HEK293 (cell line): Measurements from ENCODE around the gene DCAF6.
A peak's percentile ranks its signal among the peaks of the same experiment; 100 is the strongest.
"Not testable (repeated sequence)": the region's sequence is repeated elsewhere in the genome, so short reads cannot be mapped to it uniquely, and the experiment has no call there.

Experiments
- CTCF ChIA-PET: fragments of 350-600 bp; formaldehyde crosslinking; extraction: SDS; loops from one replicate; lab custom pipeline; 2021; ENCODE audit warnings: antibody characterized with exemption; lab: Yijun Ruan, JAX
- POLR2A ChIA-PET: fragments of 300-600 bp; formaldehyde crosslinking; extraction: SDS; loops from one replicate; lab custom pipeline; 2020; ENCODE audit warnings: antibody characterized with exemption, inconsistent platforms; lab: Yijun Ruan, JAX
- H3K27ac ChIP-seq: fragments of 200-500 bp; sonication (Bioruptor generic); 2 replicates; pipeline ENCODE4 v1.5.1; 2014; ENCODE audit warnings: low read depth, low read length, control low read depth, inconsistent platforms; ENCODE audit errors: extremely low read depth
- H3K36me3 ChIP-seq, 2 experiments: fragments of 200-500 bp in 1 of 2; sonication (Bioruptor generic) in 1 of 2; 1 replicate in 1 of 2; 2 replicates in 1 of 2; pipeline ENCODE4 v1.5.1; 2014 to 2017; ENCODE audit warnings: inconsistent platforms in 2 of 2, low read length in 2 of 2; ENCODE audit not compliant: control insufficient read depth in 2 of 2, insufficient read depth in 1 of 2
- H3K4me1 ChIP-seq: fragments of 200-500 bp; sonication (Bioruptor generic); 2 replicates; pipeline ENCODE4 v1.5.1; 2014; ENCODE audit warnings: mild to moderate bottlenecking, low read length, inconsistent platforms; ENCODE audit not compliant: control insufficient read depth, insufficient read depth
- H3K4me3 ChIP-seq: 2 replicates; pipeline ENCODE4 v1.5.1; 2011; ENCODE audit warnings: low read depth, mild to moderate bottlenecking, control low read depth, low read length, moderate library complexity
- H3K9me3 ChIP-seq: fragments of 200-500 bp; sonication (Bioruptor generic); 2 replicates; pipeline ENCODE4 v1.5.1; 2014; ENCODE audit warnings: low read depth, low read length, inconsistent platforms; ENCODE audit not compliant: control insufficient read depth, insufficient read depth
- KLF1 ChIP-seq: fragments of 450-650 bp; formaldehyde crosslinking; IDR thresholded peaks from 2 replicates; pipeline ENCODE4 v1.5.1; 2016; ENCODE audit warnings: missing biosample characterization, missing genetic modification characterization
- KLF10 ChIP-seq: fragments of 450-650 bp; IDR thresholded peaks from 2 replicates; pipeline ENCODE4 v1.5.1; 2018; ENCODE audit warnings: missing biosample characterization, mild to moderate bottlenecking, missing genetic modification characterization
- PRDM1 ChIP-seq: fragments of 450-650 bp; formaldehyde crosslinking; IDR thresholded peaks from 2 replicates; pipeline ENCODE4; 2016; ENCODE audit warnings: missing biosample characterization, missing genetic modification characterization
- REPIN1 ChIP-seq: fragments of 450-650 bp; formaldehyde crosslinking; IDR thresholded peaks from 2 replicates; pipeline ENCODE4 v1.5.1; 2017; ENCODE audit warnings: missing biosample characterization, missing genetic modification characterization, low read depth
- ZFHX2 ChIP-seq: fragments of 450-650 bp; formaldehyde crosslinking; conservative IDR thresholded peaks from 2 replicates; pipeline ENCODE4 v1.5.1; 2016; ENCODE audit warnings: missing biosample characterization, missing genetic modification characterization
- ZFP3 ChIP-seq: fragments of 450-650 bp; formaldehyde crosslinking; IDR thresholded peaks from 2 replicates; pipeline ENCODE4 v1.5.1; 2016; ENCODE audit warnings: low read depth, missing biosample characterization, missing genetic modification characterization
- ZIC2 ChIP-seq: fragments of 450-650 bp; formaldehyde crosslinking; IDR thresholded peaks from 2 replicates; pipeline ENCODE4 v1.5.1; 2016; ENCODE audit warnings: missing biosample characterization, missing genetic modification characterization
- ZNF16 ChIP-seq: fragments of 450-650 bp; formaldehyde crosslinking; IDR thresholded peaks from 2 replicates; pipeline ENCODE4 v1.5.1; 2016; ENCODE audit warnings: low read depth, missing biosample characterization, missing genetic modification characterization
- ZNF169 ChIP-seq: fragments of 450-650 bp; formaldehyde crosslinking; IDR thresholded peaks from 2 replicates; pipeline ENCODE4 v1.5.1; 2016; ENCODE audit warnings: missing biosample characterization, missing genetic modification characterization
- ZNF174 ChIP-seq: fragments of 450-650 bp; formaldehyde crosslinking; IDR thresholded peaks from 2 replicates; pipeline ENCODE4 v1.5.0; 2017; ENCODE audit warnings: missing biosample characterization, mild to moderate bottlenecking, missing genetic modification characterization
- ZNF2 ChIP-seq: fragments of 450-650 bp; formaldehyde crosslinking; IDR thresholded peaks from 2 replicates; pipeline ENCODE4 v1.5.1; 2016; ENCODE audit warnings: missing biosample characterization, missing genetic modification characterization
- ZNF521 ChIP-seq: fragments of 450-650 bp; formaldehyde crosslinking; IDR thresholded peaks from 2 replicates; pipeline ENCODE4 v1.5.1; 2017; ENCODE audit warnings: missing biosample characterization, mild to moderate bottlenecking, missing genetic modification characterization
- ZNF600 ChIP-seq: fragments of 450-650 bp; formaldehyde crosslinking; IDR thresholded peaks from 2 replicates; pipeline ENCODE4 v1.5.1; 2016; ENCODE audit warnings: missing biosample characterization, missing genetic modification characterization
- ZNF621 ChIP-seq: fragments of 450-650 bp; formaldehyde crosslinking; IDR thresholded peaks from 2 replicates; pipeline ENCODE4 v1.5.1; 2017; ENCODE audit warnings: missing biosample characterization, missing genetic modification characterization
- ZNF629 ChIP-seq: fragments of 450-650 bp; formaldehyde crosslinking; IDR thresholded peaks from 2 replicates; pipeline ENCODE4 v1.5.1; 2017; ENCODE audit warnings: missing biosample characterization, missing genetic modification characterization
- ZSCAN16 ChIP-seq: fragments of 450-650 bp; formaldehyde crosslinking; IDR thresholded peaks from 2 replicates; pipeline ENCODE4 v1.5.1; 2016; ENCODE audit warnings: missing biosample characterization, missing genetic modification characterization
- TF ChIP-seq, protein P1 (sequence below): fragments of 450-650 bp; formaldehyde crosslinking; IDR thresholded peaks from 2 replicates; pipeline ENCODE4 v1.5.1; 2016; ENCODE audit warnings: missing biosample characterization, missing genetic modification characterization
- TF ChIP-seq, protein P2 (sequence below): fragments of 450-650 bp; formaldehyde crosslinking; IDR thresholded peaks from 2 replicates; pipeline ENCODE4 v1.5.1; 2016; ENCODE audit warnings: missing biosample characterization, missing genetic modification characterization, borderline replicate concordance

The DCAF6 gene

DNA sequence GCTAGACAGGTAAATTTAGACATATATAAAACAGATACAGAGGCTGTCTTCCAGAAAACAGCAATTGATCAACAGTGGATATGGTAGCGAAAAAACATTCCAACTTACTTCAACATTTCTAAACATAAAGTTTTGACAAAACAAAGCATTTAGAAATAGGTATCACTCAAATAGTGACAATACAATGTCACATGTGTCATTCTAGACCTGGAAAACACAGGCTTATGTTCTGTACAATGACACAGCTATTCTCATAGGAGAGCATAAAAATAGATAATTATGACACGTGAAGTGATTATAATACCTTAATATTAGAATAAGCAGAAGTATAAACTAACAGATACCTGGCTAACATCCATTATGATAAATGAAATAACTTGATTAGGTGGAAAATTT lies 8.0 kb upstream of the DCAF6 start:
- Histone ChIP-seq H3K9me3 (no peaks in the 10 kb centered on the region), H3K4me1 (peaks cover 8% of the 10 kb centered on the region), H3K4me3 (no peak overlapping the region), H3K27ac (no peak overlapping the region), H3K36me3 (no peaks in the 10 kb centered on the region)
- ChIA-PET POLR2A (interaction anchor here (3.7 kb wide), 1 partner anchor 8 kb away, joined by 37 read pairs; the partner anchor contains the start of genes DCAF6 and MPC2), CTCF (interaction anchor here (0.6 kb wide), 1 partner anchor 147 kb away, joined by 3 read pairs; no protein-coding TSS in a partner anchor)
- no peak for TF ChIP-seq ZNF629 (tag by site-specific recombination)
- TF ChIP-seq ZNF621 (tag by site-specific recombination) = no peak
- no peak for TF ChIP-seq ZSCAN16 (tag by site-specific recombination)
- TF ChIP-seq ZNF16 = no peak
- TF ChIP-seq ZNF521 (tag by site-specific recombination) = no peak
- no peak for TF ChIP-seq REPIN1 (tag by site-specific recombination)
- no peak for TF ChIP-seq PRDM1 (tag by site-specific recombination)
- no peak for TF ChIP-seq ZNF174 (tag by site-specific recombination)
- no peak for TF ChIP-seq ZFP3 (tag by site-specific recombination)
- no peak for TF ChIP-seq ZNF2 (tag by site-specific recombination)
- TF ChIP-seq, protein P1, sequence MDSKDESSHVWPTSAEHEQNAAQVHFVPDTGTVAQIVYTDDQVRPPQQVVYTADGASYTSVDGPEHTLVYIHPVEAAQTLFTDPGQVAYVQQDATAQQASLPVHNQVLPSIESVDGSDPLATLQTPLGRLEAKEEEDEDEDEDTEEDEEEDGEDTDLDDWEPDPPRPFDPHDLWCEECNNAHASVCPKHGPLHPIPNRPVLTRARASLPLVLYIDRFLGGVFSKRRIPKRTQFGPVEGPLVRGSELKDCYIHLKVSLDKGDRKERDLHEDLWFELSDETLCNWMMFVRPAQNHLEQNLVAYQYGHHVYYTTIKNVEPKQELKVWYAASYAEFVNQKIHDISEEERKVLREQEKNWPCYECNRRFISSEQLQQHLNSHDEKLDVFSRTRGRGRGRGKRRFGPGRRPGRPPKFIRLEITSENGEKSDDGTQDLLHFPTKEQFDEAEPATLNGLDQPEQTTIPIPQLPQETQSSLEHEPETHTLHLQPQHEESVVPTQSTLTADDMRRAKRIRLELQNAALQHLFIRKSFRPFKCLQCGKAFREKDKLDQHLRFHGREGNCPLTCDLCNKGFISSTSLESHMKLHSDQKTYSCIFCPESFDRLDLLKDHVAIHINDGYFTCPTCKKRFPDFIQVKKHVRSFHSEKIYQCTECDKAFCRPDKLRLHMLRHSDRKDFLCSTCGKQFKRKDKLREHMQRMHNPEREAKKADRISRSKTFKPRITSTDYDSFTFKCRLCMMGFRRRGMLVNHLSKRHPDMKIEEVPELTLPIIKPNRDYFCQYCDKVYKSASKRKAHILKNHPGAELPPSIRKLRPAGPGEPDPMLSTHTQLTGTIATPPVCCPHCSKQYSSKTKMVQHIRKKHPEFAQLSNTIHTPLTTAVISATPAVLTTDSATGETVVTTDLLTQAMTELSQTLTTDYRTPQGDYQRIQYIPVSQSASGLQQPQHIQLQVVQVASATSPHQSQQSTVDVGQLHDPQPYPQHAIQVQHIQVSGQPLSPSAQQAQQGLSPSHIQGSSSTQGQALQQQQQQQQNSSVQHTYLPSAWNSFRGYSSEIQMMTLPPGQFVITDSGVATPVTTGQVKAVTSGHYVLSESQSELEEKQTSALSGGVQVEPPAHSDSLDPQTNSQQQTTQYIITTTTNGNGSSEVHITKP (tag by site-specific recombination) = no peak
- TF ChIP-seq ZFHX2 (tag by site-specific recombination) = no peak
- TF ChIP-seq ZIC2 (tag by site-specific recombination) = no peak
- TF ChIP-seq KLF10 = no peak
- TF ChIP-seq, protein P2, sequence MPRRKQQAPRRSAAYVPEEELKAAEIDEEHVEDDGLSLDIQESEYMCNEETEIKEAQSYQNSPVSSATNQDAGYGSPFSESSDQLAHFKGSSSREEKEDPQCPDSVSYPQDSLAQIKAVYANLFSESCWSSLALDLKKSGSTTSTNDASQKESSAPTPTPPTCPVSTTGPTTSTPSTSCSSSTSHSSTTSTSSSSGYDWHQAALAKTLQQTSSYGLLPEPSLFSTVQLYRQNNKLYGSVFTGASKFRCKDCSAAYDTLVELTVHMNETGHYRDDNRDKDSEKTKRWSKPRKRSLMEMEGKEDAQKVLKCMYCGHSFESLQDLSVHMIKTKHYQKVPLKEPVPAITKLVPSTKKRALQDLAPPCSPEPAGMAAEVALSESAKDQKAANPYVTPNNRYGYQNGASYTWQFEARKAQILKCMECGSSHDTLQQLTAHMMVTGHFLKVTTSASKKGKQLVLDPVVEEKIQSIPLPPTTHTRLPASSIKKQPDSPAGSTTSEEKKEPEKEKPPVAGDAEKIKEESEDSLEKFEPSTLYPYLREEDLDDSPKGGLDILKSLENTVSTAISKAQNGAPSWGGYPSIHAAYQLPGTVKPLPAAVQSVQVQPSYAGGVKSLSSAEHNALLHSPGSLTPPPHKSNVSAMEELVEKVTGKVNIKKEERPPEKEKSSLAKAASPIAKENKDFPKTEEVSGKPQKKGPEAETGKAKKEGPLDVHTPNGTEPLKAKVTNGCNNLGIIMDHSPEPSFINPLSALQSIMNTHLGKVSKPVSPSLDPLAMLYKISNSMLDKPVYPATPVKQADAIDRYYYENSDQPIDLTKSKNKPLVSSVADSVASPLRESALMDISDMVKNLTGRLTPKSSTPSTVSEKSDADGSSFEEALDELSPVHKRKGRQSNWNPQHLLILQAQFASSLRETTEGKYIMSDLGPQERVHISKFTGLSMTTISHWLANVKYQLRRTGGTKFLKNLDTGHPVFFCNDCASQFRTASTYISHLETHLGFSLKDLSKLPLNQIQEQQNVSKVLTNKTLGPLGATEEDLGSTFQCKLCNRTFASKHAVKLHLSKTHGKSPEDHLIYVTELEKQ (tag by site-specific recombination) = no peak
- no peak for TF ChIP-seq ZNF169 (tag by site-specific recombination)

DNA sequence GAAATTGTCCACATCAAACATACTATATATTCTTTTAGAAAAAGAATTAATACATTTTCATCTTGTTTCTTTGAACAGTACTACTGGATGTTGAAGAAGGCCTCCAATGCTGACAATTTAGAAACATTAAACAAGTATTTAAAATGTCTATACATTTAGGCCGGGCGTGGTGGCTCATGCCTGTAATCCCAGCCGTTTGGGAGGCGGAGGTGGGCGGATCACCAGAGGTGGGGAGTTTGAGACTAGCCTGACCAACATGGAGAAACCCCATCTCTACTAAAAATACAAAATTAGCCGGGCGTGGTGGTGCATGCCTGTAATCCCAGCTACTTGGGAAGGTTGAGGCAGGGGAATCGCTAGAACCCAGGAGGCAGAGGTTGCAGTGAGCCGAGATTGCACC lies 7.6 kb upstream of the DCAF6 start:
- H3K4me1 ChIP-seq, H3K9me3 ChIP-seq, CTCF ChIA-PET, H3K4me3 ChIP-seq, H3K36me3 ChIP-seq, H3K27ac ChIP-seq: not testable (repeated sequence)
- TF ChIP-seq KLF1 (tag by site-specific recombination) = peak; percentile 82
- peak; percentile 14; the same call in 1 of the 2 replicates for TF ChIP-seq ZNF600 (tag by site-specific recombination)
- TF ChIP-seq ZFHX2 (tag by site-specific recombination) = peak; percentile 54
- POLR2A ChIA-PET = interaction anchor here (3.7 kb wide), 1 partner anchor 7 kb away, joined by 37 read pairs; the partner anchor contains the start of genes DCAF6 and MPC2
